Measurements from ENCODE around the gene MAP2K2. TPM values are rescaled to one million over a fixed set of nuclear protein-coding genes. Genes with fewer than 3 reads are reported as not detected.

MAP2K2 gene
- polyA plus RNA-seq (2011; rRNA removed) (76.9 and 143 TPM in 2 replicates), polyA minus RNA-seq (2011; rRNA and poly(A)+ RNA removed) (62.9 and 76.0 TPM in 2 replicates)

DNA sequence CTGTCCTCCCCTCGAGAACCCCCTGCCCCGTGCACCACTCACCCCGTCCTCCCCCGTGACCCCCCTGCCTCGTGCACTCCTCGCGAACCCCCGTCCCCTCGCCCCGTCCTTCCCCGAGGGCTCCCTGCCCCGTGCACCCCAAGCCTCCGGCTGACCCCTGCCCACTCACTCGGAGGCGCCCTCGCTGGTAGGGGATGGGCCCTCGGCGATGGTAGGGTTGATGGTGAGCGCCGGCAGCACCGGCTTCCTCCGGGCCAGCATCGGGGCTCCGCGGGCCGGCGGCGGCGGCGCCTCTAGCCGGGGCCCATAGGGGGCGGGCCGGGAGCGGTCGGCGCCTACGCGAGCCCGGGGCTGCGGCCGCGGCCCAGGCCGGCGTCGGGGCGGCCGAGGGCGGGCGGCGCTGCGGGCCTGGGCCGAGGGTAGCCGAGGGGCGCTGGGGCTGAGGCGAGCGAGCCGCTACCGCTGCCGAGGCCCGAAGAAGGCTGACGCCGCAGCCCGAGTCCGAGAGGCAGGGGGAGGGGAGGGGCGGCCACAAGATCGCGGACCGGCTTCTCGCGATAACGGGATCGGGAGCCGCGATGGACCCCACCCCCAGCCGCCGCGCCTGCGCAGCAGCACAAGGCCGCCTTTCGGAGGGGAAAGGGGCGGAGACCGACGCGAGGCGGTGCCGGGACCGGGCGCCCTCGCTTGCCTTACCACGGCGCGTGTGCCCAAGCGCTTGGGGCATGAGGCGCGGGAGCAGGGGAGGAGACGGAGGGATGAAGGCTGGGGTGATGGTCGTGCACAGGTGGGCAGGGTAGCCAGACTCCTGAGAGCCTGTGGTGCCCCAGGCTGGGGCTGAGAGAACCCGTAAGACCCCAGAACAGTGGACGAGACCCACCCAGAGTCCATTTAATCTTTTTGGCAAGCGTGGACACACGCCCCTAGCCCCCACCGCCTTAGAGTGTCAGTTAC lies at the start of gene MAP2K2:
Gene MAP2K2 (minus strand): TSS at position 508 of the 954 bp plus-strand sequence. CDS start 247 bp downstream, at position 261.
- peak; percentile 24 for DNase-seq (ENCODE audit: low read depth)
- CTCF ChIA-PET, result interaction anchor here (0.8 kb wide), 1 partner anchor 16 kb away, joined by 3 read pairs; no protein-coding TSS in a partner anchor
- peak within 1 kb of the TSS; percentile 100 for H3K4me3 ChIP-seq (ENCODE audit: low read depth, low read length)
- peaks cover 5% of the 10 kb centered on the region; the same call in 1 of the 2 replicates for H3K36me3 ChIP-seq (ENCODE audit: control insufficient read depth, insufficient read depth, low read length)
- TF ChIP-seq, protein P1, sequence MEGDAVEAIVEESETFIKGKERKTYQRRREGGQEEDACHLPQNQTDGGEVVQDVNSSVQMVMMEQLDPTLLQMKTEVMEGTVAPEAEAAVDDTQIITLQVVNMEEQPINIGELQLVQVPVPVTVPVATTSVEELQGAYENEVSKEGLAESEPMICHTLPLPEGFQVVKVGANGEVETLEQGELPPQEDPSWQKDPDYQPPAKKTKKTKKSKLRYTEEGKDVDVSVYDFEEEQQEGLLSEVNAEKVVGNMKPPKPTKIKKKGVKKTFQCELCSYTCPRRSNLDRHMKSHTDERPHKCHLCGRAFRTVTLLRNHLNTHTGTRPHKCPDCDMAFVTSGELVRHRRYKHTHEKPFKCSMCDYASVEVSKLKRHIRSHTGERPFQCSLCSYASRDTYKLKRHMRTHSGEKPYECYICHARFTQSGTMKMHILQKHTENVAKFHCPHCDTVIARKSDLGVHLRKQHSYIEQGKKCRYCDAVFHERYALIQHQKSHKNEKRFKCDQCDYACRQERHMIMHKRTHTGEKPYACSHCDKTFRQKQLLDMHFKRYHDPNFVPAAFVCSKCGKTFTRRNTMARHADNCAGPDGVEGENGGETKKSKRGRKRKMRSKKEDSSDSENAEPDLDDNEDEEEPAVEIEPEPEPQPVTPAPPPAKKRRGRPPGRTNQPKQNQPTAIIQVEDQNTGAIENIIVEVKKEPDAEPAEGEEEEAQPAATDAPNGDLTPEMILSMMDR (IDR thresholded peaks at IDR 0.05; ENCODE audit: insufficient read depth, low read depth, low read length), result no peak
- no peaks in the 10 kb centered on the region for H3K27me3 ChIP-seq (ENCODE audit: control insufficient read depth, insufficient read depth, low read length)
- POLR2A ChIA-PET, result no interaction called here

DNA sequence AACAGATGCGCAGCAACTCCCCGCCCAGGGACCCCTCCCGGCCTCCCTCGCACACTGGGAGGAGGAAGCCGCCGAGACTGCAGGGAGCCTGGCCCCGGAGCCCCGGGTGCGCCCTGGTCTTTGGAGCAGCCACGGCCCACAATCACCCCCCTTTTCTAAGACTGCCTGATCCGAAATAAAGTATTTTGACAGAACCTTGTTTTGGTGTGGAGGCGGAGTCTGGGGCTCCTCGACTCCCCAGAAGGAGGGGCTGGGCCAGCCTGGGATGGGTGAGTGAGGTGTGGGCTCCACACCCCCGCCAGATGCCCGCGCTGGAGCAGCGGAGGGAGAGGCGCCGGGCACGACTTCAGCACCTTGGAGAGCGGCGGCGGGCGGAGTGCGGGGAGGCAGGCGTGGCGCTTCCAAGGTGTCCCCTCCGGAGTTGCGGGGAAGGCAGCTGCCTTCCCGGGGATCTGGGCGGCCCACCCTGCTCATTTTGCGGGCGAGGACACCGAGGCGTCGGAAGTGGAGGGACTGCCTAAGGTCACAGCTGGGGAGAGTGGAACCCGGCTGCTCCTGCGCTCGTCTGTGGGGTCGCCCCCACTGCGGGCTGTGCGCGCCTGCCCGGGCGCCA lies 49.0 kb upstream of the MAP2K2 start:
- TF ChIP-seq, protein P1 (IDR thresholded peaks at IDR 0.05; ENCODE audit: insufficient read depth, low read depth, low read length), result no peak
- Histone ChIP-seq H3K27me3 (ENCODE audit: control insufficient read depth, insufficient read depth, low read length) (peaks cover 3% of the 10 kb centered on the region), H3K4me3 (ENCODE audit: low read depth, low read length) (no peak overlapping the region), H3K36me3 (ENCODE audit: control insufficient read depth, insufficient read depth, low read length) (peaks cover 7% of the 10 kb centered on the region)
- CTCF ChIA-PET, result interaction anchor here (1.6 kb wide), 1 partner anchor 33 kb away, joined by 10 read pairs; no protein-coding TSS in a partner anchor
- DNase-seq (ENCODE audit: low read depth), result no peak
- POLR2A ChIA-PET, result no interaction called here

DNA sequence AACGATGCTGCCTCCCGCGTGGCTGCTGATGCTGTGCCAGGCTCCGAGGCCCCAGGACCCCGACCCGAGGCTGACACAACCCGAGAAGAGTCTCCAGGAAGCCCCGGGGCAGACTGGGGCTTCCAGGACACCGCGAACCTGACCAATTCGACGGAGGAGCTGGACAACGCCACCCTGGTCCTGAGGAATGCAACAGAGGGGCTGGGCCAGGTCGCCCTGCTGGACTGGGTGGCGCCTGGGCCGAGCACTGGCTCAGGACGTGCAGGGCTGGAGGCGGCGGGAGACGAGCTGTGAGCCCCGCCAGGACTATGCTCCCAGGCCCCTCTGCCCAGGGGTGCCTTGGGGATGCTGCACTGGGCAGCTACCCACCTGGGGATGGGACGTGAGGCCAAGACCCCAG lies 47.8 kb upstream of the MAP2K2 start:
- H3K36me3 ChIP-seq (ENCODE audit: control insufficient read depth, insufficient read depth, low read length), result peaks cover 4% of the 10 kb centered on the region
- DNase-seq (ENCODE audit: low read depth), result no peak
- POLR2A ChIA-PET, result no interaction called here
- CTCF ChIA-PET, result no interaction called here
- H3K4me3 ChIP-seq (ENCODE audit: low read depth, low read length), result no peak overlapping the region
- TF ChIP-seq, protein P1 (IDR thresholded peaks at IDR 0.05; ENCODE audit: insufficient read depth, low read depth, low read length), result no peak
- peaks cover 3% of the 10 kb centered on the region for H3K27me3 ChIP-seq (ENCODE audit: control insufficient read depth, insufficient read depth, low read length)

DNA sequence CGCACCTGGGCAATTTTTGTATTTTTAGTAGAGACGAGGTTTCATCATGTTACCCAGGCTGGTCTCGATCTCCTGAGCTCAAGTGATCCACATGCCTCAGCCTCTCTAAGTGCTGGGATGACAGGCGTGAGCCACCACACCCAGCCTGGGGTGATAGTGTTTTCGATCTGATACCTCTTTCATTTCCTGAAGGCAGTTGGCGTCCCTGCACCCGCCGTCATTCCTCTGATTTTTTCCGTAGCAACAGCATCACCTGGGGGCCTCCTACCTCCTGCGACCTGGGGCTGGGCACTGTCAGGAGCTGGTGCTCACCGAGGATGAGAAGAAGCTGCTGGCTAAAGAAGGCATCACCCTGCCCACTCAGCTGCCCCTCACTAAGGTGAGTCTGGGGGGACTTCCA lies 40.3 kb upstream of the MAP2K2 start:
- TF ChIP-seq, protein P1 (IDR thresholded peaks at IDR 0.05; ENCODE audit: insufficient read depth, low read depth, low read length), result no peak
- ChIA-PET CTCF (interaction anchor here (0.8 kb wide), 1 partner anchor 25 kb away, joined by 3 read pairs; no protein-coding TSS in a partner anchor), POLR2A (no interaction called here)
- Histone ChIP-seq H3K36me3 (ENCODE audit: control insufficient read depth, insufficient read depth, low read length) (no peaks in the 10 kb centered on the region), H3K27me3 (ENCODE audit: control insufficient read depth, insufficient read depth, low read length) (no peaks in the 10 kb centered on the region; the same call in 1 of the 2 replicates), H3K4me3 (ENCODE audit: low read depth, low read length) (no peak overlapping the region)
- no peak for DNase-seq (ENCODE audit: low read depth)
